ENCODE results near the gene CUBN. TPM values are rescaled to one million over a fixed set of nuclear protein-coding genes. Genes with fewer than 3 reads are reported as not detected.

The CUBN gene
- total RNA-seq, 4 donors from 2014 or later, result 13.4 to 31.0 (median 19.7) TPM

DNA sequence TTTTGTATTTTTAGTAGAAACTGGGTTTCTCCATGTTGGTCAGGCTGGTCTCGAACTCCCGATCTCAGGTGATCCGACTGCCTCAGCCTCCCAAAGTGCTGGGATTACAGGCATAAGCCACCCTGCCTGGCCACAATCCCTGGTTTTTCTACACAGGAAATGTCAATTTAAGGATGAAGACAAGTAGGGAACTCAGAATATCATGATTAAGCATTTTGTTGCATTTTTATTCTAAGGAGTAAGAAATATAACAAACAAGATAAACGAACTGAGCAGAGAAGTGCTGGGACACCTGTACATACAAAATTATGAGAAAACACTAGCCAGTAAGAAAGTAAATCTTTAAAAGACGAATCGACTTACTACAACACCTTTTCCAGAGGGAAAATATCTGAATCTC, 69.3 kb downstream of the CUBN start:
- no peaks in the 10 kb centered on the region for H3K27me3 ChIP-seq
- 79 to 80% methylated on average over 6 of the region's 6 CpGs for WGBS, 2 donors
- no peak overlapping the region for H3K4me3 ChIP-seq (replicated peaks in 1 of 3)
- H3K27ac ChIP-seq, result no peak overlapping the region
- H3K4me1 ChIP-seq, result peaks cover 0 to 13% of the 10 kb centered on the region in 2 donors
- TF ChIP-seq, protein P1, sequence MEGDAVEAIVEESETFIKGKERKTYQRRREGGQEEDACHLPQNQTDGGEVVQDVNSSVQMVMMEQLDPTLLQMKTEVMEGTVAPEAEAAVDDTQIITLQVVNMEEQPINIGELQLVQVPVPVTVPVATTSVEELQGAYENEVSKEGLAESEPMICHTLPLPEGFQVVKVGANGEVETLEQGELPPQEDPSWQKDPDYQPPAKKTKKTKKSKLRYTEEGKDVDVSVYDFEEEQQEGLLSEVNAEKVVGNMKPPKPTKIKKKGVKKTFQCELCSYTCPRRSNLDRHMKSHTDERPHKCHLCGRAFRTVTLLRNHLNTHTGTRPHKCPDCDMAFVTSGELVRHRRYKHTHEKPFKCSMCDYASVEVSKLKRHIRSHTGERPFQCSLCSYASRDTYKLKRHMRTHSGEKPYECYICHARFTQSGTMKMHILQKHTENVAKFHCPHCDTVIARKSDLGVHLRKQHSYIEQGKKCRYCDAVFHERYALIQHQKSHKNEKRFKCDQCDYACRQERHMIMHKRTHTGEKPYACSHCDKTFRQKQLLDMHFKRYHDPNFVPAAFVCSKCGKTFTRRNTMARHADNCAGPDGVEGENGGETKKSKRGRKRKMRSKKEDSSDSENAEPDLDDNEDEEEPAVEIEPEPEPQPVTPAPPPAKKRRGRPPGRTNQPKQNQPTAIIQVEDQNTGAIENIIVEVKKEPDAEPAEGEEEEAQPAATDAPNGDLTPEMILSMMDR (IDR thresholded peaks at IDR 0.05), result no peak
- TF ChIP-seq POLR2A (IDR thresholded peaks at IDR 0.05), result no peak
- no peaks in the 10 kb centered on the region for H3K36me3 ChIP-seq
- no peaks in the 10 kb centered on the region for H3K9me3 ChIP-seq
- DNase-seq, result no peak
- intact Hi-C loops (cut with DNase I), result no loop called here

DNA sequence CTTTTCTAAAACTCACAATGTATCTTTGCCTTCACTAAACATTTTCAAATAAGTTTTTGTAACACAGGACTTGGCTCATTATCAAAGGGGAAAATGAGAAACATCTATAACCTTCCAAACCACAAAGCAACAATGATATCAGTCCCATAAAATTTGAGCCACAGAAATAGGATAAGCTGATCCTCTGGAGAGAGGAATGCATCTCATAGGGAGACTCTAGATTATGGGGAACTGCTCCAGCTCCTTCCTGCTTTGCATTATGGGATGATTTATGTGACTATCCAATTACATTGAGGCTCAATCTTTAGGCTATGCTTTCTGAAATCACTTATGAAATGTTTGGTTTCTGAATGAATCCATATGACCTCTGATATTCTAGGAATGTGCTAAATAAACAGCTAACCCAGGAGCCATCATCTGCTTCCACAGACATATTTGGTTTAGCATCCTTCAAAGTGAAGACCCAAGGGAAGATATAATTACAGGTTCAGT, 70.4 kb downstream of the CUBN start:
- peaks cover 0 to 13% of the 10 kb centered on the region in 2 donors for H3K4me1 ChIP-seq
- TF ChIP-seq POLR2A (IDR thresholded peaks at IDR 0.05), result no peak
- TF ChIP-seq, protein P1 (IDR thresholded peaks at IDR 0.05), result no peak
- no peaks in the 10 kb centered on the region for H3K9me3 ChIP-seq
- H3K27ac ChIP-seq, result no peak overlapping the region
- H3K4me3 ChIP-seq (replicated peaks in 1 of 3), result no peak overlapping the region
- intact Hi-C loops (cut with DNase I), result no loop called here
- no peaks in the 10 kb centered on the region for H3K27me3 ChIP-seq
- H3K36me3 ChIP-seq, result no peaks in the 10 kb centered on the region
- no peak for DNase-seq

GRCh38 chr10:17058093-17058492, 71.5 kb downstream of the CUBN start:
- H3K36me3 ChIP-seq, result no peaks in the 10 kb centered on the region
- no peak overlapping the region for H3K4me3 ChIP-seq (replicated peaks in 1 of 3)
- H3K9me3 ChIP-seq, result no peaks in the 10 kb centered on the region
- H3K4me1 ChIP-seq, result peaks cover 0 to 8% of the 10 kb centered on the region in 2 donors
- intact Hi-C loops (cut with DNase I), result no loop called here
- H3K27ac ChIP-seq, result no peak overlapping the region
- 74 to 91% methylated on average over 3 of the region's 3 CpGs for WGBS, 2 donors
- DNase-seq, result no peak
- TF ChIP-seq, protein P1 (IDR thresholded peaks at IDR 0.05), result no peak
- TF ChIP-seq POLR2A (IDR thresholded peaks at IDR 0.05), result no peak
- H3K27me3 ChIP-seq, result no peaks in the 10 kb centered on the region

DNA sequence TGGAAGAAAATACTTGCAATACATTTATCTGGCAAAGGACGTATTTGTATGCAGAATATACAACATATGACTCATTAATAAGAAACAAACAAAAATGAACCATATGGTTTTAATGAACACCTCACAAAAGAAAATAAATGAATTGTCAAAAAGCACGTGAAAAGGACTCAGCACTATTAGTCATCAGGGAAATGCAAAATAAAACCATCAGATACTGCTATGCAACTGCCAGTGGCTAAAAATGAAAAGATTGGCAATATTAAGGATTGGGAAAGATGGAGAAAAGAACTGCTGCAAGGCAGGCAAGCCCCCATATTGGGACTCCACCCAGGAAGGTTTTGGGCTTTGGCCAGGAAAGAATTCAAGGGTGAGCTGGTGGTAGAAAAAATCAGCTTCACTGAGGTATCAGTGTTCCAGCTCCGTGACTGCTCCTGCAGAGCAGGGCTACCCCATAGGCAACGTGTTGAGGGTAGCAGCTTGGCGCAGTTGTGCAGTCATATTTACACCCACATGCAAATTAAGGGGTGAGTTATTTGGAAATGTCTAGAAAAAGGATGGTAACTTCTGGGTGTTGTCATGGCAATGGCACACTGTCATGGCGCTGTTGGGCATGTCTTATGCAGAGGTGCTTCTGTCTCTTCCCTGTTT, 72.7 kb downstream of the CUBN start:
- Histone ChIP-seq H3K4me3 (replicated peaks in 1 of 3) (no peak overlapping the region), H3K27ac (no peak overlapping the region), H3K4me1 (no peaks in the 10 kb centered on the region), H3K9me3 (no peaks in the 10 kb centered on the region), H3K27me3 (no peaks in the 10 kb centered on the region), H3K36me3 (no peaks in the 10 kb centered on the region)
- TF ChIP-seq POLR2A (IDR thresholded peaks at IDR 0.05), result no peak
- TF ChIP-seq, protein P1 (IDR thresholded peaks at IDR 0.05), result no peak
- WGBS, 2 donors, result 75 to 78% methylated on average over 6 of the region's 6 CpGs
- intact Hi-C loops (cut with DNase I), result no loop called here
- DNase-seq, result no peak

DNA sequence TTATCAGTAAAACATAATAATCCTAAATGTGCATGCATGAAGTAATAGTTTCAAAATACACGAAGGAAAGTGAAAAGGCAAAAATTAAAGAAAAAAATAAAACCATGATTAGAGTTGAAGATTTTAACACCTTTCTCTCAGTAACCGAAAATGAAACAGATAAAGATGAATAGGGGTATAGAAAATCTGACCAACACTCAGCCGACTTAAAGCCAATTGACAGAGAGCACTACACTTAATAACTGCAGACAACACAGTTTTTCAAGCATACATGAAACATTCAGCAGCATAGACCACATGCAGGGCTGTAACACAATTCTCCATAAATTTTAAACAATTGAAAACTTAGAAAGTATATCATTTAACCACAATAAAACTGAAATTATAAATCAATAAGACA, 76.1 kb downstream of the CUBN start:
- Histone ChIP-seq H3K9me3 (no peaks in the 10 kb centered on the region), H3K4me1 (no peaks in the 10 kb centered on the region), H3K36me3 (no peaks in the 10 kb centered on the region), H3K27ac (no peak overlapping the region), H3K4me3 (replicated peaks in 1 of 3) (no peak overlapping the region), H3K27me3 (no peaks in the 10 kb centered on the region)
- 94 to 95% methylated on average over 3 of the region's 3 CpGs for WGBS, 2 donors
- intact Hi-C loops (cut with DNase I), result no loop called here
- no peak for TF ChIP-seq POLR2A (IDR thresholded peaks at IDR 0.05)
- TF ChIP-seq, protein P1 (IDR thresholded peaks at IDR 0.05), result no peak
- no peak for DNase-seq
